GM13977 (cell line): ENCODE results near the gene PMS2.
"Not testable (repeated sequence)": the region's sequence is repeated elsewhere in the genome, so short reads cannot be mapped to it uniquely, and the experiment has no call there.

Source experiments
- DNase-seq: peaks from one replicate; pipeline ENCODE4 v3.0.0; 2012; ENCODE audit warnings: low spot score
- in situ Hi-C: fragments of 300-500 bp; cut with MboI; formaldehyde crosslinking; loops from one replicate; pipeline ENCODE4 v1.12.0; 2022; ENCODE audit warnings: low sequenced_read_pairs, low pct_unique_long_range_greater_than_20kb, mixed read lengths, inconsistent platforms; ENCODE audit not compliant: unreplicated experiment
- TF ChIP-seq, protein P1 (sequence below): IDR thresholded peaks from 2 replicates; pipeline ENCODE4 v1.5.1; 2012; ENCODE audit warnings: mild to moderate bottlenecking, control low read depth; ENCODE audit not compliant: insufficient read depth; ENCODE audit errors: extremely low read depth, missing control alignments

PMS2 gene

DNA sequence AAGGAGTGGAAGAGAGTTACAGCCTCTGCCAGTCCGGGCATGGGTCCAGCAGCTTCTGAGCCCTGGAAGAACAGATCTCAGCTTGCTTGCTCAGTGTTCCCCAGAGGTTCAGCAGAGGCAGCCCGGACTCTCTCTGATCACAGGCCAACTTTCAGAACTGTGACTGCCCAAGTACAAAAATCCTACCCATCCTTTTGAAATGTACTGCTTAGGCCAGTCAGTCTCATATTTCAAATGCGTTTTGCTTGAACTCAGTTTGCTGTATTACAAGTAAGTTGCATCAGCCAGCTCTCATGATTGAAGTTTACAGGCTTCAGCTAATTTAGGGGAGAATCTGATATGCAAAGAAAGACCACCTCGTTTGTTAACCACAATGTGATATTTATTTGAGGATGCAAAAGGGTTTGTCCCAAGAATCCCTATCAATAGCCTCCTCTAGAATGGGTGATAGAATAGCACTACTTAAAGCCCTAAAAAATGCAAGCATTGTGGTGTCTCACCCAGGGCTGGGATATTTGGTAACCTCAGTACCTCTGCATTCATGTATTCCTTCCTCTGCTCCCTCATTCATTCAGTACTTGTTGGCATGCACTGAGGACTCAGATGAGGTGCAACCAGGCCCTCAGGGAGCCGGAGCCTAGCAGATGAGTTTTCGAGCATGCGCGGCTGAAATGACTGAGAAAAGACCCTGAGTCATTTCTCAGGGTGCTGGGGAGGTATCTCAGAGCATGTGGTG is 7.2 kb upstream of the PMS2 start:
- no peak for DNase-seq
- TF ChIP-seq, protein P1, sequence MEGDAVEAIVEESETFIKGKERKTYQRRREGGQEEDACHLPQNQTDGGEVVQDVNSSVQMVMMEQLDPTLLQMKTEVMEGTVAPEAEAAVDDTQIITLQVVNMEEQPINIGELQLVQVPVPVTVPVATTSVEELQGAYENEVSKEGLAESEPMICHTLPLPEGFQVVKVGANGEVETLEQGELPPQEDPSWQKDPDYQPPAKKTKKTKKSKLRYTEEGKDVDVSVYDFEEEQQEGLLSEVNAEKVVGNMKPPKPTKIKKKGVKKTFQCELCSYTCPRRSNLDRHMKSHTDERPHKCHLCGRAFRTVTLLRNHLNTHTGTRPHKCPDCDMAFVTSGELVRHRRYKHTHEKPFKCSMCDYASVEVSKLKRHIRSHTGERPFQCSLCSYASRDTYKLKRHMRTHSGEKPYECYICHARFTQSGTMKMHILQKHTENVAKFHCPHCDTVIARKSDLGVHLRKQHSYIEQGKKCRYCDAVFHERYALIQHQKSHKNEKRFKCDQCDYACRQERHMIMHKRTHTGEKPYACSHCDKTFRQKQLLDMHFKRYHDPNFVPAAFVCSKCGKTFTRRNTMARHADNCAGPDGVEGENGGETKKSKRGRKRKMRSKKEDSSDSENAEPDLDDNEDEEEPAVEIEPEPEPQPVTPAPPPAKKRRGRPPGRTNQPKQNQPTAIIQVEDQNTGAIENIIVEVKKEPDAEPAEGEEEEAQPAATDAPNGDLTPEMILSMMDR = no peak
- in situ Hi-C loops = loop anchor here (25.0 kb wide), 1 partner anchor 154 kb away; no protein-coding TSS in a partner anchor

DNA sequence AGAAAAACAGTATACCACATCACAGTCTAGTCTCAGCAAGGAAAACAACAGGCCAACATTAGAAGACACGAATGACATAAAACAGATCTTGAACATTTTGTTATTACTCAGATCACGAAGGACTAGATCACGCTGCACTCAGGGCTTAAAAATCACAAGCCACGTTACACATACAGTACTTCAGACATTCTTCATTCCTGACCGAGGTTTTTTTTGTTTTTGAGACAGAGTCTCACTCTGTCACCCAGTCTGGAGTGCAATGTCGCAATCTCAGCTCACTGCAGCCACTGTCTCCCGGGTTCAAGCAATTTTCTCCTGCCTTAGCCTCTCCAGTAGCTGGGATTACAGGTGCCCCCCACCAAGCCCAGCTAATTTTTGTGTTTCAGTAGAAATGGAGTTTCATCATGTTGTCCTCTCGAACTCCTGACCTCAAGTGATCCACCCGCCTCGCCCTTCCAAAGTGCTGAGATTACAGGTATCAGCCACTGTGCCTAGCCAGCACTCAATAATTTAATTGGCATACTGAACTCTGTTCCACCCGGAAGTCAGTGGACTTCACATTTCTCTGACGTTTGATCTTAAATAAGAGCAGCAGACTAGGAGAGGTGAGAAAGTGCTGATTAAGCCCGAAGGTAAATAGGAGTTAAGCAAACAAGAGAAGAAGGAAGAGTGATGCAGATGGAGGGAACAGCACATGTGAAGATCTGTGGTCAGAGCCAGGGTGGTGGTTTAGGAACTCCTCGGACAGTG is 3.7 kb upstream of the PMS2 start:
- DNase-seq = no peak
- in situ Hi-C loops = loop anchor here (25.0 kb wide), 1 partner anchor 150 kb away; no protein-coding TSS in a partner anchor
- TF ChIP-seq, protein P1 = no peak

DNA sequence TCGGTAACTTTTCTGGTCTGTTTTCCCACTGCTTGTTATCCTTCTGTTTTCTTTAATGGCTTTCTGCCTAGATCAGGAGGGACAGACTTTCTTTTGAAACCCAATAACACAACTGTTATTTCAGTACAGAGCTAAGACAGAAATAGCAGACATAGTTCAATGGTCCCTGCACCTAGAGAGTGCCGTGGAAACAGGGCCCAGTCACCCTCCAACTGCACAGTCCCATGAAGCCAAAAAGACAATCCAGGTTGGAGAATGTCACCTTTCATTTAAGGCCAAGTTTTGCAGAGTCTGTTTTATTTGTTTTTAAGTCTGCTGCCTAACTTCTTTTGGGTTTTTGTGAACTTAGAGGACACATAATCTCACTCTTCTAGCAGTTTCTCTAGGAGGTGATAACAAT is 2.7 kb upstream of the PMS2 start:
- DNase-seq = no peak
- in situ Hi-C loops = loop anchor here (25.0 kb wide), 1 partner anchor 149 kb away; no protein-coding TSS in a partner anchor
- TF ChIP-seq, protein P1 = no peak

DNA sequence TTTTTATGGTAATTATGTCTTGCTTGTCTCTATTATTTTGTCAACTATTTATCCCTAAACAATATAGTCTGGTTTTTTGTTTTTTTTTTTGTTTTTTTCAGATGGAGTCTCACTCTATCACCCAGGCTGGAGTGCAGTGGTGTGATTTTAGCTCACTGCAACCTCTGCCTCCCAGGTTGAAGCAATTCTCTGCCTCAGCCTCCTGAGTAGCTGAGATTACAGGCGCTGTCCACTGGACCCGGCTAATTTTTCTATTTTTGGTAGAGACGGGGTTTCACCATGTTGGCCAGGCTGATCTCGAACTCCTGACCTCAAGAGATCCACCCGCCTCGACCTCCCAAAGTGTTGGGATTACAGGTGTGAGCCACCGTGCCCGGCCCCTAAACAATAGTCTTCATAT is 1.5 kb upstream of the PMS2 start:
- not testable (repeated sequence) for DNase-seq
- in situ Hi-C loops = loop anchor here (25.0 kb wide), 1 partner anchor 148 kb away; no protein-coding TSS in a partner anchor

DNA sequence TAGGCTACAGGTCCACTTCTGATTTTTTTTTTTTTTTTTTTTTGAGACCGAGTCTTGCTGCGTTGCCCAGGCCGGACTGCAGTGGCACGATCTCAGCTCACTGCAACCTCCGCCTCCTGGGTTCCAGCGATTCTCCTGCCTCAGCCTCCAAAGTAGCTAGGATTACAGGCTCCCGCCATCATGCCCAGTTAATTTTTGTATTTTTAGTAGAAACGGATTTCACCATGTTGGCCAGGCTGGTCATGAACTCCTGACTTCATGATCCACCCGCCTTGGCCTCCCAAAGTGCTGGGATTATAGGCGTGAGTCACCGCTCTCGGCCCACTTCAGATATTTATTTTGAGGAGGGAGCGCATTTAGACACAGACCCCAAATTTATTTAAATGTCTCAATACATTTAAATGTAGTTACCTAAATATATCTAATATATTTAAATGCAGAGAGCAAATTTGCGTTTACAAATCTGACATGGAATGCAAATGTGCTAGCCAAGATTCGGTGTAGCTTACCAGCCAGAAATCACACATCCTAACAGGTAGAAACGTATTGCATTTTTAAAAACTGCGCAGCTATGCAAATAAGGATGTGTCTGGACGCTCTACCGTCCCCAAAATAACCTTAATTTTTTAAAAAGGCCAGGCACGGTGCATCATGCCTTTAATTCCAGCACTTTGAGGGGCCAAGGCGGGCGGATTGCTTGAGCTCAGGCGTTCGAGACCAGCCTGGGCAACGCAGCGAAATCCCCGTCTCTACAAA is 836 bp downstream of the PMS2 start:
- in situ Hi-C loops = loop anchor here (10.0 to 25.0 kb wide), 2 partner anchors 146 to 317 kb away; no protein-coding TSS in a partner anchor
- DNase-seq = not testable (repeated sequence)

DNA sequence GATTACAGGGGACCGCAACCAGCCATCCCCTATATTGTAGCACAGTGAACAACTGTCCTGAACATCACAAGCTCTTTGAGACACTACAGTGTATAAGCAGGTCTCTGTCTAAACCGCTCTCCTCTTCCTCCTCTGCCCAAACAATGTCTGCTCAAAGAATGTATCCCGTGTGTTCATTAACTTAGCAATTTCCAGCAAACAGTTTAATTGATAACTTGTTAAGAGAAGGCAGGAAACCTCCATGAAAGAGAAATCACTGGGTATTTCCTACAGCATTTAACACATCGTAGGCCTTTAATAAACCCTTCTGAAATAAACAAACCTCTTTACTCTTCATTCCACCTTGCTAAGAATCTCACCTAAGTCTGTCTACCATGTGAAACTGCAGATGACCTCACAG is 1.5 kb downstream of the PMS2 start:
- TF ChIP-seq, protein P1 = no peak
- DNase-seq = no peak
- in situ Hi-C loops = loop anchor here (10.0 to 25.0 kb wide), 2 partner anchors 145 to 317 kb away; no protein-coding TSS in a partner anchor

DNA sequence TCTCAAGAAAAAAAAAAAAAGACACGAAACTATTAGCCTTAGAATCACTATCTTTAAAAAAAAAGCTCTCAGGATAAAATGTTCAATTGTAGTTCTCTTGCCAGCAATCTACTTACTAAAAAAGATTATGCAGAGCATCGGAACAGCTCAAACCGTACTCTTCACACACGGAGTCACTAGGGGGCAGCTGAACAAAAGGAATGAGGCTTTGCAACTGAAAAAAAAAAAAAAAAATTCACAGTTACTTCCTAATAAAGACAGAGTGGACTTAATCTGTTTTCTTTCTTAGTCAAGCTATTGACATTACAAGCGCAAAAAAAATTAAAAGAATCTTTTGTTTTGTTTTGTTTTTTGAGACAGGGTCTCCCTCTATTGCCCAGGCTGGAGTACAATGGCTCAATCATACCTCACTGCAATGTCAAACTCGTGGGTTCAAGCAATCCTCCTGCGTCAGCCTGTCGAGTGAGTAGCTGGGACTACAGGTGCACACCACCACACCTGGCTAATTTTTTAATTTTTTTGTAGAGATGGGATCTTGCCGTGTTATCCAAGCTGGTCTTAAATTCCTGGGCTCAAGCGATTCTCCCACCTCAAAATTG is 11.5 kb downstream of the PMS2 start:
- TF ChIP-seq, protein P1 = peak; percentile 65
- in situ Hi-C loops = no loop called here
- peak; percentile 59 for DNase-seq

DNA sequence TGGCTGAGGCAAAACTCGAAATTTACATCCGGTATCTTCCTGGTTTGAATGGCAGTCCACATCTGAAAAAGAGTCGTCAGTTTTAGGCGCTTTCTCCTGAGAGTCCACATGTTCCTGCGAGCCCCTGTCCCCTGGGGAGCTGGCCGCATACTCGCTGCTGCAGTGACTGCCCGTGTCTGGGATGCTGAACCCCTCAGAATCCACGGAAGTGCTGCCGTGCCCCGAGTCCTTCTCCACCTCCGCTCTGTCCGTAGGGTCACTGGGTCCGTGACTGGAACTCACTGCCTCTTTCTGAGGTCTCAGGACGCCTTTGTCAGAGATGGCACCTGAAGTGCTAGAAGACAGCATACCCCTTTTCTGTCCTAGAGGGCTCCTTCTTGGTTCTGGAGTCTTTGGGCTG is 21.8 kb downstream of the PMS2 start:
- DNase-seq, in situ Hi-C loops: not testable (repeated sequence)

DNA sequence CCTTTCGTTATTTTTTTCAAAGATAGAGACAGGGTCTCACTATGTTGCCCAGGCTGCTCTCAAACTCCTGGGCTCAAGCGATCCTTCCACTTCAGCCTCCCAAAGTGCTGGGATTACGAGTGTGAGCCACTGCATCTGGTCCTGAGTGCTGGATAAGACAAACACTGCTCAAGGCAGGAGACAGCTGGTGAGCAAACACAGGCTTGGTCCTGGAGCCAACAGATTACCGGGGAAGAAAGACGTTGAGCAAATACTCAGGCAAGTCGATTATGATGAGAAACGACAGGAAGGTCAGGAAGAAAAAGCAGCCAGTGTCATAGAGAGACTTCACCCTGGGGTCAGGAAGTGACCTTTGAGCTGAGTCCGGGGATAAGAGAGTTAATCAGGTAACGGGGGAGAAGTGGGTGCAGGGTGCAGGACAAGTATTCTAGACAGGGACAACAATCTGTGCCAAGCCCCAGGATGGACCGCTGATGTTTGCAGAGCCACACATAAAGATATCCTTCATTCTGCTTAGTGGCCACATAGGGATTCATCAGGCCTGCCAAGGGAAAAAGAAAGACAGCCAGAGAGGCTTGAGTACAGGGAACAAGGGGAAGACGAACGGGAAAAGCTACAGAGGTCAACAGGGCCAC is 29.1 kb downstream of the PMS2 start:
- in situ Hi-C loops, DNase-seq: not testable (repeated sequence)

DNA sequence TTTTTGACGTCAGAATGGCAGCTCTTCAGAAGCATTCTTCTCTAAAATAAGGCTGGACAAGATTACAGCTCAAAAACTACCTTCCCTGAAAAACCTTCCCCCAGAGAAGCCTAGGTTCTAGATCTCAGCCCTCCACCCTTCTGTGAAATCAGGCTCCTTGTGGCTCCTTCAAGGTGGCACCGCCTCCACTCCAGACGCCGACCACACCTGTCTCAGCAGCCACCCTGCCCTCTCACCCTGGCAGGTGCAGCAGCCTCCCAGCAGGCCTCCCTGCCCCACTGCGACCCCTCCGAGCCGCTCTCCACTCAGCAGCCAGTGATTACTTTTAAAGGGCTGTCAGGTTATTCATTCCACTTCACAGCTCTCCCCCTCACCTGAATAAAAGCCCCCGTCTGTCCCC is 35.3 kb downstream of the PMS2 start:
- in situ Hi-C loops, DNase-seq: not testable (repeated sequence)
